ENCODE results near the gene RIPK4. TPM values are rescaled to one million over a fixed set of nuclear protein-coding genes. Genes with fewer than 3 reads are reported as not detected.

RIPK4 gene
- total RNA-seq (2022; extraction: Qiagen RNA extraction), result 16.0 to 23.1 TPM (median 20.0 TPM) in 5 replicates

DNA sequence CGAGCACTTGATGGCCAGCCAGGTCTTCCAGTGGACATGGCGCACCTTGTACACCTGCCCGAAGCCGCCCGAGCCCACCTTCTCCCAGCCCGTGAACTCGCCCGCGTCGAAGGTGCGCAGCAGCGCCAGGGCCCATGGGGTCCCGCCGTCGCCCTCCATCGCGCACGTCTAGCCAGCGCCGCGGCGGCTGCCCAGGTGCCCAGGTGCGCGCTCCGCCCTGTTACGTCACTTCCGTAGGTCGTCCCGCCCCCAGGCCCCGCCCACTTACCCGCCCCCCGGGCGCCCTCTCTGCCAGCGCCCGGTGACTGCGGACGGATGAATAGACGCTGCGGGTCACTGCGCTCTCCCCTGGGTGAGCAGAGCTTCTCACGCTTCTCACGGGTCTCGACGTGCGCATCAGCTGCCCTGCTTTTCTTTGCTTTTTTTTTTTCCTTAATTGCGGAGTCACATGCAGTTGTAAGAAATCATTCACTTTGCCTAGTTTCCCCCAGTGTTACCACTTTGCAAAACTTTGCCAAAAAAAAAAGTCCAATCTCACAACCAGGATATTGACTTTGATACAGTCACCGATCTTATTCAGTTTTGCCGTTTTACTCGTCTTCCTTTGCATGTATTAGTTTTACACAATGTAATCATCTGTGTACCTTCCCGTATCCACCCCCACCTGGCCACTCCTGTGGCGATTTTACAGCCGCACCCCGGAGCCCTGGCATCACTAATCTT, at the start of gene RIPK4:
TSS of gene RIPK4 (minus strand) at position 170 of the 723 bp plus-strand sequence. CDS start at position 159, 11 bp downstream.

Other genes starting within 250 kb of the RIPK4 start
- 1.9 to 4.4 TPM (median 3.4 TPM) in 5 replicates for gene PRDM15, start 112.3 kb upstream of the RIPK4 start, total RNA-seq (2022; extraction: Qiagen RNA extraction)
- gene C2CD2, start 187.0 kb upstream of the RIPK4 start, total RNA-seq (2022; extraction: Qiagen RNA extraction), result 5.7 to 8.3 TPM (median 7.1 TPM) in 5 replicates
- 4.7 to 7.3 TPM (median 6.3 TPM) in 5 replicates for gene ZBTB21, start 243.3 kb upstream of the RIPK4 start, total RNA-seq (2022; extraction: Qiagen RNA extraction)